Measurements from ENCODE around the gene RIC8B. TPM values are rescaled to one million over a fixed set of nuclear protein-coding genes. Genes with fewer than 3 reads are reported as not detected.
A peak's percentile ranks its signal among the peaks of the same experiment; 100 is the strongest.

Gene RIC8B
- total RNA-seq, 1 donor from 2014 or later = 11.6 TPM

DNA sequence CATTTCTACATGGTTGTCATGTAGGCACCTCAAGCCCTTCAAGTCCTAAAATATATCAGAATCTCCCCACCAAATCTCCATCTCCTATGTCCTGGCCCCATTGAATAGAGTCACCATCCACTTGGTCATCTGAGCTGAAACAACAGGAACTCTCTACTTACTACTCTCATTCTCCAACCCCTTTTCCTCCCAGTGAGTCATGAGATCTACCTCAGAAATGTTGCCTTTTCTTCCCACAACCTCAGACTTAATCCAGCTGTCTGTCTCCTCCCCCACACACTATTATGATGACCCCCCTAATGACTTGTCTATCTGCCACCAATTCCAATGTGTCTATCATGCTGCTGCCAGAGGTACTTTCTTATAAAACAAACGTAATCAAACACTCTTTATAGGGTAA, 108.9 kb downstream of the RIC8B start:
- DNase-seq (no peak), ATAC-seq (no peak)
- Histone ChIP-seq H3K27ac (no peak overlapping the region), H3K36me3 (peaks cover 35% of the 10 kb centered on the region), H3K4me1 (no peaks in the 10 kb centered on the region), H3K27me3 (no peaks in the 10 kb centered on the region), H3K4me3 (no peak overlapping the region), H3K9me3 (no peaks in the 10 kb centered on the region)
- TF ChIP-seq, protein P1, sequence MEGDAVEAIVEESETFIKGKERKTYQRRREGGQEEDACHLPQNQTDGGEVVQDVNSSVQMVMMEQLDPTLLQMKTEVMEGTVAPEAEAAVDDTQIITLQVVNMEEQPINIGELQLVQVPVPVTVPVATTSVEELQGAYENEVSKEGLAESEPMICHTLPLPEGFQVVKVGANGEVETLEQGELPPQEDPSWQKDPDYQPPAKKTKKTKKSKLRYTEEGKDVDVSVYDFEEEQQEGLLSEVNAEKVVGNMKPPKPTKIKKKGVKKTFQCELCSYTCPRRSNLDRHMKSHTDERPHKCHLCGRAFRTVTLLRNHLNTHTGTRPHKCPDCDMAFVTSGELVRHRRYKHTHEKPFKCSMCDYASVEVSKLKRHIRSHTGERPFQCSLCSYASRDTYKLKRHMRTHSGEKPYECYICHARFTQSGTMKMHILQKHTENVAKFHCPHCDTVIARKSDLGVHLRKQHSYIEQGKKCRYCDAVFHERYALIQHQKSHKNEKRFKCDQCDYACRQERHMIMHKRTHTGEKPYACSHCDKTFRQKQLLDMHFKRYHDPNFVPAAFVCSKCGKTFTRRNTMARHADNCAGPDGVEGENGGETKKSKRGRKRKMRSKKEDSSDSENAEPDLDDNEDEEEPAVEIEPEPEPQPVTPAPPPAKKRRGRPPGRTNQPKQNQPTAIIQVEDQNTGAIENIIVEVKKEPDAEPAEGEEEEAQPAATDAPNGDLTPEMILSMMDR (IDR thresholded peaks at IDR 0.05) = no peak
- intact Hi-C loops (cut with DNase I) = no loop called here

DNA sequence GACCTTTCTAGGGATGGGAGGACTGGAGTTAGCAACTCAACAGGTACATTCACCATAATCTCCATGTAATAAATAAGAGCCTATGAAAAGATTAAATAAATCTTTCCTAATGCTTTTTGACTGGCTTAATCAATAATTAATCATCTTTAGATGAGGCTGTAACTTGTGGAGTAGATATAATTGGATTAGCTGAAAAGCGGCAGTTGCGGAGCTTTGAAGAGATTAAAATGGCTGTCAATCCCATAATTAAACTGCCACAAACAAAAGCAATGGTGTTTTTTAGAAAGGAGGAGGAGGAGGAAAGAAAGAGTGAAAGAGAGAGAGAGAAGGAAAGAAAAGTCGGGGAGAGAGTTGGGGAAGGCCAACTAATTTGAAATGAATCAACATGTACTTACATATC, 110.5 kb downstream of the RIC8B start:
- ATAC-seq = no peak
- peaks cover 35% of the 10 kb centered on the region for H3K36me3 ChIP-seq
- intact Hi-C loops (cut with DNase I) = no loop called here
- no peak for DNase-seq
- H3K4me3 ChIP-seq = no peak overlapping the region
- TF ChIP-seq, protein P1 (IDR thresholded peaks at IDR 0.05) = no peak
- no peaks in the 10 kb centered on the region for H3K27me3 ChIP-seq
- no peaks in the 10 kb centered on the region for H3K4me1 ChIP-seq
- H3K9me3 ChIP-seq = no peaks in the 10 kb centered on the region
- no peak overlapping the region for H3K27ac ChIP-seq

DNA sequence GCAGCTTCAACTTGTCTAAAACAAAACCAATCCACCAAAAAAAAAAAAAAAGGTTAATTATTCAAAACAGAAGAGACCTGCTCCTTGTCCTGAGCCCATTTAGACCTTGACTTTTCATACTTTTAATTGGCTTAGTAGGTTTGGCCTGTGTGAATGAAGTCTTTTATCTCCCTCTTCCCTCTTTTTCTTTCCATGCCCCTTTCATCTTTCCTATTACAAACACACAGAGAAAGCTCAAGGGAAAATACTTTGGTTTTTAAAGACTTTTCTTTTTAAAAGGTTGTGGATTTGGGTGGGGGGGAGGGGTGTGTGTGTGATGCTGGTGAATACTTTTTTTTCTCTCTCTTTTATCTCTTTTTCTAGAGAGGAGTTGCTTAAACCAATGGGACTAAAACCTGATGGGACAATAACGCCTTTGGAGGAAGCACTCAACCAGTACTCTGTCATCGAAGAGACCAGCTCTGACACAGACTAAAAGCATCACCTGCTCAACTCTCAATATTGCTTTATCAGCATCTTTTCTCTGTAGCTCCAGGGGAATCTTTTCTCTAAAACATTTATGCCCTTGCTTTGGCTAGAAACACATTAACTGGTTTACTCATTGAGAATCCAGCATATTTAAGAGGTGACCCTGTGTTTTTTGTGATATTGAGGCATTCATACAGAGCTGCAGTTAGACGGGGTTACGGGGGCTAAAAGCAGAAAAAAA, 111.2 kb downstream of the RIC8B start:
- DNase-seq (no peak), ATAC-seq (no peak)
- Histone ChIP-seq H3K9me3 (no peaks in the 10 kb centered on the region), H3K4me1 (no peaks in the 10 kb centered on the region), H3K4me3 (no peak overlapping the region), H3K36me3 (peaks cover 35% of the 10 kb centered on the region), H3K27me3 (no peaks in the 10 kb centered on the region), H3K27ac (no peak overlapping the region)
- TF ChIP-seq, protein P1 (IDR thresholded peaks at IDR 0.05) = no peak
- intact Hi-C loops (cut with DNase I) = no loop called here

DNA sequence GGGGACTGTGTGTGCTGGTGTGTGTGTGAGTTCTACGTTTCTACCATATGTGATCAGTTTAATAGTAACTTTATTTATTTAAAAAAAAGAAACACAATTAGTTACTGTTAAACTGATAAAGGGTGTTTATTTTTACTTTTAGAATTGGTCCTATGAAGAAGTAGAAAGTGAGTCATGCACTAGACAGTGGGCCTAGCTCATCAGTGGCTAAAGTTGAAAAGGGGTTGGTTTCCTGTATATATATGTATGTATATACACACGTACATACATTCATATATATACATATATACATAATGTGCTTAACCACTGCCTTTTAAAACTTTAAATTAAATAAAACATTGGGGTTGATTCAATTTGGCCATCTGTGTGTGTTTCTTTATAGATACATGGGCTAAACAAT, 112.5 kb downstream of the RIC8B start:
- H3K9me3 ChIP-seq = no peaks in the 10 kb centered on the region
- H3K27me3 ChIP-seq = no peaks in the 10 kb centered on the region
- ATAC-seq = no peak
- H3K4me3 ChIP-seq = no peak overlapping the region
- H3K27ac ChIP-seq = no peak overlapping the region
- TF ChIP-seq, protein P1 (IDR thresholded peaks at IDR 0.05) = no peak
- H3K4me1 ChIP-seq = no peaks in the 10 kb centered on the region
- no peak for DNase-seq
- intact Hi-C loops (cut with DNase I) = no loop called here
- peaks cover 33% of the 10 kb centered on the region for H3K36me3 ChIP-seq

DNA sequence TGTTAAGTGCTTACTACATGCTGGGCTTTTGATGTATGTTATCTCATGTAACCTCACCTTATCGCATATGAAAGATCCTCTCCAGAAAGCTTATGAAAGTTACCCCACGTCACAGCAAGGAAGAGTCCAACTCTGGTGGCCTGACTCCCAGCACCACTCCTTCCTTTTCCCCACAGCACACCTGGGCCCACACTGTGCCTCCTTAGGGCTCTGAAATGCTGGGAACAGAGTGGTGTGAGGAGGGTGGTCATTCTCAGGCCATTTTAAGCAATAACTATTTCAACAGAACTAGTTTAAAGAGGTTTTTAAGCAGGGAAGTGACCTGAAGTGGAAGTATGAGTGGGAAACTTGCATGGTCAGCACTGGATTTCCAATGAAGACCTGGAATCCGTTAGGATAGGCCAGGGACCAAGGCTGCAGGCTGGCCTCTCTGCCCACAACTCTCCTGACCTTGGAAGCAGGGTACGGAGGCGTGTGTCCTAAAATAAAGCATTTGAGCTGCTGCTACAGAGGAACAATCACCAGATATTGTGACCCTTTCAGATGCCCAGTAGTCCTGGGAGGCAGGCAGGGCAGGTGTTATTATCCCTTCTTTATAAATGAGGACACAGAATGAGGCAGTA, 114.0 kb downstream of the RIC8B start:
- TF ChIP-seq, protein P1 (IDR thresholded peaks at IDR 0.05) = no peak
- Histone ChIP-seq H3K27me3 (no peaks in the 10 kb centered on the region), H3K27ac (no peak overlapping the region), H3K36me3 (peaks cover 20% of the 10 kb centered on the region), H3K4me3 (no peak overlapping the region), H3K9me3 (no peaks in the 10 kb centered on the region), H3K4me1 (no peaks in the 10 kb centered on the region)
- ATAC-seq (peak; percentile 76), DNase-seq (no peak)
- intact Hi-C loops (cut with DNase I) = no loop called here

Data from upper lobe of right lung (tissue), 1 donor.